ENCODE results near the gene COL4A2. TPM values are rescaled to one million over a fixed set of nuclear protein-coding genes. Genes with fewer than 3 reads are reported as not detected.

Gene COL4A2
- polyA plus RNA-seq, 2 of the 4 experiments (the other 2 are of a cell fraction), result 46.9 to 119 TPM

GRCh38 chr13:110303644-110304043 is 3.4 kb upstream of the COL4A2 start:
- WGBS (ENCODE audit: missing lambda C conversion rate), result 85% methylated on average over 7 of the region's 7 CpGs
- H3K9me3 ChIP-seq, result no peaks in the 10 kb centered on the region
- 0 out of 6 replicates have a peak overlapping the region, but pooled peaks of 1 of the 2 experiments have one; percentile 11 for H3K27ac ChIP-seq
- ATAC-seq, result no peak
- FAIRE-seq, result no peak
- ChIA-PET CTCF (interaction anchor here (2.0 kb wide), 1 partner anchor 57 kb away, joined by 6 read pairs; no protein-coding TSS in a partner anchor), POLR2A (no interaction called here)
- no peak for TF ChIP-seq POLR2A (IDR thresholded peaks at IDR 0.05; ENCODE audit: low read length)
- H3K4me2 ChIP-seq, result peak overlapping the region; percentile 78; the same call in 2 of the 3 replicates
- no peak for DNase-seq (ENCODE audit: low read depth in 1 of 2, low spot score in 1 of 2)
- H3K4me3 ChIP-seq, result no peak overlapping the region
- peaks cover 33% of the 10 kb centered on the region for H3K4me1 ChIP-seq

GRCh38 chr13:110304256-110304655 is 2.8 kb upstream of the COL4A2 start:
- WGBS (ENCODE audit: missing lambda C conversion rate), result 66% methylated on average over 4 of the region's 4 CpGs
- H3K4me2 ChIP-seq, result peak overlapping the region; percentile 78
- TF ChIP-seq E2F6 (IDR thresholded peaks at IDR 0.05; ENCODE audit: borderline replicate concordance, low read depth) (no peak), FOXS1 (CRISPR knock-in tag; IDR thresholded peaks at IDR 0.05) (no peak), HDAC2 (IDR thresholded peaks at IDR 0.05) (no peak), FOSB (CRISPR knock-in tag; IDR thresholded peaks at IDR 0.05) (no peak), MAZ (IDR thresholded peaks at IDR 0.05; ENCODE audit: borderline replicate concordance, low read depth, low read length) (no peak), ZNF302 (CRISPR knock-in tag; IDR thresholded peaks at IDR 0.05) (no peak)

GRCh38 chr13:110305001-110305400 is 2.1 kb upstream of the COL4A2 start:
- ChIA-PET POLR2A (interaction anchor here (1.1 kb wide), 1 partner anchor 408 kb away, joined by 3 read pairs; no protein-coding TSS in a partner anchor), CTCF (interaction anchor here (2.0 to 2.5 kb wide), 3 partner anchors 9 to 58 kb away, joined by 6 to 7 read pairs (median 6); no protein-coding TSS in a partner anchor)
- 75% methylated on average over 4 of the region's 4 CpGs for WGBS (ENCODE audit: missing lambda C conversion rate)
- peaks cover 44% of the 10 kb centered on the region for H3K4me1 ChIP-seq
- FAIRE-seq (no peak), DNase-seq (ENCODE audit: low read depth in 1 of 2, low spot score in 1 of 2) (no peak), ATAC-seq (no peak)
- peak overlapping the region; percentile 78 for H3K4me2 ChIP-seq
- H3K27ac ChIP-seq, result peak overlapping the region in 1 of 2 experiments; percentile 97; a peak in 2 of 6 replicates
- H3K4me3 ChIP-seq, result peak overlapping the region; percentile 92; the same call in 2 of the 3 replicates
- no peaks in the 10 kb centered on the region for H3K9me3 ChIP-seq
- TF ChIP-seq SMC3 (IDR thresholded peaks at IDR 0.05) (no peak), HOXB5 (CRISPR knock-in tag; IDR thresholded peaks at IDR 0.05) (no peak), GATA3 (IDR thresholded peaks at IDR 0.05; ENCODE audit: borderline replicate concordance) (no peak), HMGXB4 (CRISPR knock-in tag; IDR thresholded peaks at IDR 0.05; ENCODE audit: borderline replicate concordance) (no peak), EHF (CRISPR knock-in tag; IDR thresholded peaks at IDR 0.05) (no peak)

More at GRCh38 chr13:110304256-110304655, 2.8 kb upstream of the COL4A2 start:
- Histone ChIP-seq H3K4me3 (peak overlapping the region; percentile 92; the same call in 1 of the 3 replicates), H3K27ac (peak overlapping the region in 1 of 2 experiments; percentile 17; a peak in 1 of 6 replicates), H3K9me3 (no peaks in the 10 kb centered on the region), H3K4me1 (peaks cover 39% of the 10 kb centered on the region)
- ATAC-seq (no peak), FAIRE-seq (no peak), DNase-seq (ENCODE audit: low read depth in 1 of 2, low spot score in 1 of 2) (no peak)
- CTCF ChIA-PET, result interaction anchor here (2.0 to 2.5 kb wide), 2 partner anchors 30 to 58 kb away, joined by 6 to 7 read pairs; no protein-coding TSS in a partner anchor
- POLR2A ChIA-PET, result interaction anchor here (1.1 kb wide), 1 partner anchor 408 kb away, joined by 3 read pairs; no protein-coding TSS in a partner anchor

GRCh38 chr13:110305544-110305943 is 1.5 kb upstream of the COL4A2 start:
- WGBS (ENCODE audit: missing lambda C conversion rate), result 82% methylated on average over 2 of the region's 2 CpGs
- ATAC-seq (no peak), DNase-seq (ENCODE audit: low read depth in 1 of 2, low spot score in 1 of 2) (no peak), FAIRE-seq (no peak)
- CTCF ChIA-PET, result interaction anchor here (1.7 to 2.5 kb wide), 4 partner anchors 9 to 107 kb away, joined by 6 to 8 read pairs (median 6); no protein-coding TSS in a partner anchor
- Histone ChIP-seq H3K9me3 (no peaks in the 10 kb centered on the region), H3K4me2 (peak overlapping the region; percentile 78), H3K27ac (peak overlapping the region; percentile 93 to 97; a peak in 4 of 6 replicates), H3K4me3 (peak overlapping the region; percentile 92), H3K4me1 (peaks cover 47% of the 10 kb centered on the region)
- TF ChIP-seq MAFK (IDR thresholded peaks at IDR 0.05; ENCODE audit: partially characterized antibody) (peak; percentile 48), TP53 (CRISPR knock-in tag; IDR thresholded peaks at IDR 0.05) (no peak)
- POLR2A ChIA-PET, result interaction anchor here (1.1 to 1.3 kb wide), 2 partner anchors 46 to 407 kb away, joined by 3 read pairs; no protein-coding TSS in a partner anchor
